GM18508 (cell line): ENCODE data around the gene PMS2.
A peak's percentile ranks its signal among the peaks of the same experiment; 100 is the strongest.
"Not testable (repeated sequence)": the region's sequence is repeated elsewhere in the genome, so short reads cannot be mapped to it uniquely, and the experiment has no call there.

Experiments
- ATAC-seq: cut with Tn5 transposase; IDR thresholded peaks from one replicate; pipeline ENCODE4 v1.9.1; 2021; ENCODE audit warnings: moderate number of reproducible peaks; ENCODE audit not compliant: insufficient read depth, unreplicated experiment

PMS2 gene, protein sequence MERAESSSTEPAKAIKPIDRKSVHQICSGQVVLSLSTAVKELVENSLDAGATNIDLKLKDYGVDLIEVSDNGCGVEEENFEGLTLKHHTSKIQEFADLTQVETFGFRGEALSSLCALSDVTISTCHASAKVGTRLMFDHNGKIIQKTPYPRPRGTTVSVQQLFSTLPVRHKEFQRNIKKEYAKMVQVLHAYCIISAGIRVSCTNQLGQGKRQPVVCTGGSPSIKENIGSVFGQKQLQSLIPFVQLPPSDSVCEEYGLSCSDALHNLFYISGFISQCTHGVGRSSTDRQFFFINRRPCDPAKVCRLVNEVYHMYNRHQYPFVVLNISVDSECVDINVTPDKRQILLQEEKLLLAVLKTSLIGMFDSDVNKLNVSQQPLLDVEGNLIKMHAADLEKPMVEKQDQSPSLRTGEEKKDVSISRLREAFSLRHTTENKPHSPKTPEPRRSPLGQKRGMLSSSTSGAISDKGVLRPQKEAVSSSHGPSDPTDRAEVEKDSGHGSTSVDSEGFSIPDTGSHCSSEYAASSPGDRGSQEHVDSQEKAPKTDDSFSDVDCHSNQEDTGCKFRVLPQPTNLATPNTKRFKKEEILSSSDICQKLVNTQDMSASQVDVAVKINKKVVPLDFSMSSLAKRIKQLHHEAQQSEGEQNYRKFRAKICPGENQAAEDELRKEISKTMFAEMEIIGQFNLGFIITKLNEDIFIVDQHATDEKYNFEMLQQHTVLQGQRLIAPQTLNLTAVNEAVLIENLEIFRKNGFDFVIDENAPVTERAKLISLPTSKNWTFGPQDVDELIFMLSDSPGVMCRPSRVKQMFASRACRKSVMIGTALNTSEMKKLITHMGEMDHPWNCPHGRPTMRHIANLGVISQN

DNA sequence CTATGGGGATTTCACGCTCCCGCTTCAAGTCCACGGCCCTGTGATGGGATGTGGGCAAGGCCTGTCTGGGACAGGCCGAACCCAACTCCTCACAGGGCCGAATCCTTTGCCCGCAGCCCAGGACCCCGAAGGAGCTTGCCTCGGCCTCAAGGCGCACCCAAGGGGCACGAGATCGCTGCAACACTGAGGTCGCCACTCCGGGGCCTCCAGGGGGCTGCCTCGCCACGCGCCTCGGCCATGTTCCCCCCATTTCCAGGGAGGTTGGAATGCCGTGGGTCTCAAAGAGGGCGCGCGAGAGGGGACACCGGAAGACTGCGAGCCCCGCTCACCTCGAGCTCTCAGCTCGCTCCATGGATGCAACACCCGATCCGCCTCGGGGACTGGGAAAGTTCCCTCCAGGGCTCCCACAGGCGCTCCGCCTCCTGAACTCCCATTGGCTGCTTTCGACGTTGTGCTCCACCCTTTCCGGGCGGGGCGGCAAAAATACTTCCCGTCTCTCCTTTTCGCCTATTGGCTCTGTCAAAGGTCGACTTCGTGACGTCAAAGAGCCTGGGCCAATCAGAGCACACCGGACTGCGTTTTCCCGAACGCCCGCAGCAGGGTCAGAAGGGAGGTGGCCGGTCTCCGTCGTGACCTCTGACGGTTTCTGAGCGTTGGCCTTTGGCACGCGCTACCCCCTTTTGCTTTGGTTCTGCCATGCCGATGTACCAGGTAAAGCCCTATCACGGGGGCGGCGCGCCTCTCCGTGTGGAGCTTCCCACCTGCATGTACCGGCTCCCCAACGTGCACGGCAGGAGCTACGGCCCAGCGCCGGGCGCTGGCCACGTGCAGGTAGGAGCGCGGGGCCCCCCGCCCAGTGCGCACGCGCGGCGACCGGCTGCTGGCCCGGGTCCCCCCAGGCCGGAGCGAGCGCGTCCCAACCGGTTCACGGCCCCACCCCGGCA is at the start of gene PMS2, which contains the start of gene AIMP2:
Gene PMS2, minus strand, starts transcription at position 382 of the 944 bp plus-strand sequence. Its CDS starts 30 bp downstream, at position 352.
Gene AIMP2, plus strand, starts transcription at position 605 of the 944 bp plus-strand sequence. Its CDS starts 92 bp downstream, at position 697.
- peak; percentile 82 for ATAC-seq

DNA sequence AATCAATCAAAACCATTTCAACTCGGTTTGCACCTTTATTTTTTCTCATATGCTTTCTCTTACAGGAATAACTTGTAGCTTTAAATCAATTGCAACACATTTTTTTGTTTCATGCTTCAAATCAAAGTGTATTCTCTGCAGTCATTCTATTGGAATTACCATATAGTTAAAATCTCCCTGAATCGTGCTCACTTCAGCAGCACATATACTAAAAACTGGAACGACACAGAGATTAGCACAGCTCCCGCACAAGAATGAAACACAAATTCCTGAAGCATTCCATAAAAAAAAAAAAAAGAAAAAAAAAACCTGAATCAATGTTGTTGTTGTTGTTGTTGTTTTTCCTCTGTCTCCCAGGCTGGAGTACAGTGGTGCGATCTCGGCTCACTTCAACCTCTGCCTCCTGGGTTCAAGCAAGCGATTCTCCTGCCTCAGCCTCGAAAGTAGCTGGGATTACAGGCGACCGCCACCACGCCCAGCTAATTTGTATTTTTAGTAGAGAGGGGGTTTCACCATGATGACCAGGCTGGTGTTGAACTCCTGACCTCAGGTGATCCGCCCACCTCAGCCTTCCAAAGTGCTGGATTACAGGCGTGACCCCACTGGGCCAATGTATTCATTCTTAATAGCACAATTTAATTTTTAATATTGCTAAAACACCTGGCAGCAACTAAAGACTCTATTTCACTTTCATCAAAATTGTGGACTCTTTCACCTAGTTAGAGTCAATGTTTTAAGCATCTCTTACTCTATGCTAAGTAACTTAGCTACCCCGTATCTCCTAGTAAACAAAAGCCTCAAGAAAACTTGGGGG is 48.7 kb upstream of the PMS2 start:
- ATAC-seq: no peak

DNA sequence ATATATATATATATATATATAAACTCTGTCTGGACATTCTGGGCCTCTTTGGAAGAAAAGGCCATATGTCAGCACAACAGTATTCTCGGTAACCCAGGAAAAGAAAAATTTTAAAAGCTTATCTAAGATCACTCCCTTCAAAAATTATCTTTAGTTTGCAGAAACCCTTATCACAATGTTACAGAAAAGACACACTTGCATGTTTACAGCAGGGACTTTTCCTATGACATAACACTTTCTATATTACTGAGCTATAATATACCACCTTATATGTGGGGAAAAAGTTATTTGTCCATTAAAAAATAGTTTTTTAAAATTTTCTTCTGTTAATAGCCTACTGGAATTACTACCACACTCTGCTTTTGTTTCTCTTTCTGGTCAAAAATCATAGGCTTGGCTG is 47.8 kb upstream of the PMS2 start:
- no peak for ATAC-seq

DNA sequence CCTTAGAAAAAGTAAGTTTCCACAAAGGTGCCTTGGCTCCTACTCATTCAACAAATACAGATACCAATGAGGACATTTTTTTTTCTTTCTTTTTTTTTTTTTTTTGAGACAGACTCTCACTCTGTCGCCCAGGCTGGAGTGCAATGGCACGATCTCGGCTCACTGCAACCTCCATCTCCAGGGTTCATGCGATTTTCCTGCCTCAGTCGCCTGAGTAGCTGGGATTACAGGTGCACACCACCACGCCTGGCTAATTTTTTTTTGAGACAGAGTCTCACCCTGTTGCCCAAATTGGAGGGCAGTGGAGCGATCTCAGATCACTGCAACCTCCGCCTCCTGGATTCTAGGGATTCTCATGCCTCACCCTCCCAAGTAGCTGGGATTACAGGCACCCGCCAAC is 42.3 kb upstream of the PMS2 start:
- not testable (repeated sequence) for ATAC-seq

DNA sequence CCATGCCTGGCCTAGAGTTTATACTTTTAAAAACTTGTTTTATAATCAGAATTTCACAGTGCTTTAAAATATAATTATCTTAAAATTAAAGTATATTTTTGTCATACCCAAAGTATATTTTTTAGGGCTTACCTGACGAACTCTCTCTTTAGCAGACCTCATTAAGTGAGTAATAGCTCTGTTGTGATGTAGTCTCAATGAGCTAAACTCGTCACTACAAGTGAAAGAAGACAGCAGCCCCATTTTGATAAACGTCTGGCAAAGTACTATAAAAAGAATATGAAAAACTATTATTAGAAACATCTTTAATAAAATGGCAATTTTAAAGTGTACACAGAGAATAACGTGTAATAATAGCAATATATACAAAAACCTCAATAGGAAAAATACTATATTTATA is 40.9 kb upstream of the PMS2 start:
- ATAC-seq: no peak

DNA sequence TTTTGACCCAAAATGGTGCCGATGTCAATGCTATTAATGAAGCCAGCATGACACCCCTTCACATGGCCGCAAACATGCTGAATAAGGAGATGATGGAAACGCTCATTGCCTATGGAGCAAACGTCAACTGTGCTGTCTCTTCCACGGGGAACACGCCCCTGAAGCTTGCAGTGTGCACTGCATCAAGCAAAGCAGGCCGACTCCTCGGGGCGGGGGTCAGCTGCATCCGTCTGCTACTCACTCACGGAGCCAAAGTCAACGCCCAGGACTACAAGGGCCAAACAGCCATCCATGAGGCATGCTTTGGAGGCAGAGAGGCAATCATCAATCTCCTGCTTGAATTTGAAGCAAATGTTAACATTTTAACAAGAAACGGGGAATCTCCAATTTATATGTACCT is 26.8 kb upstream of the PMS2 start:
- ATAC-seq: no peak

DNA sequence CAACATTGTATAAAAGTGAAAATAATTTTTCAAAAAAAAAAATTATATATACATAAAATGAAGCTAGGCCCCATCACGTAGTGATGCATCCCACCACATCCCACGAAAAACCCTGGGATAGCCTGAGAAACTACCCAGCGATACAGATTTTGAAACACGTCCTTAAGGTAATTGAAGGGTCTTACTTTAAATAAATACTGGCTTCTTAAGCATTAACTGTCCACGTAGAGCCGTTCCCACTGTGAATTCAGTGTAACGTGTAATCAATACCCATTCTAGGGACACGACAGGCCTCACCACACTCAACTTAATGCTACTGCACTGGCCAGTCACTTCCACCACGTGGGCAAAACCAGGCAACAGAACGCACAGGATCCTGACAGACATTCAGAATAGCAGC is 26.3 kb upstream of the PMS2 start:
- ATAC-seq: no peak

DNA sequence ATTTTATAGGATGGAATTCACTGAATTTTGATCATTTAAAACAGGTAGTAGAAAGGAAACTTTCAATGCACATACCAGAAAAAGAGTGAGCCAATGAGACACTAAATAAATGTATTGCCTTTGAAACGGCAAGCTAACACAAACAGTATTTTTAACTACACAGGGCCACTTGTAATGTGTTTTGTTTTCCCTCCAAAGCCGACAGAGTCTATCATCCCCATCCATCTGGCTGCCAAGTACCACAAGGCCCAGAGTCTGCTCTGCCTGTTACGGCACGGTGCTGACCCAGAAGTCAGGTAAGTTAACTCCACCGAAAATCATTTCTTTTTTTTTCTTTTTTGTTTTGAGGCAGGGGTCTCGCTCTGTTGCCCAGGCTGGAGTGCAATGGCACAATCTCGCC is 23.8 kb upstream of the PMS2 start:
- ATAC-seq: no peak

DNA sequence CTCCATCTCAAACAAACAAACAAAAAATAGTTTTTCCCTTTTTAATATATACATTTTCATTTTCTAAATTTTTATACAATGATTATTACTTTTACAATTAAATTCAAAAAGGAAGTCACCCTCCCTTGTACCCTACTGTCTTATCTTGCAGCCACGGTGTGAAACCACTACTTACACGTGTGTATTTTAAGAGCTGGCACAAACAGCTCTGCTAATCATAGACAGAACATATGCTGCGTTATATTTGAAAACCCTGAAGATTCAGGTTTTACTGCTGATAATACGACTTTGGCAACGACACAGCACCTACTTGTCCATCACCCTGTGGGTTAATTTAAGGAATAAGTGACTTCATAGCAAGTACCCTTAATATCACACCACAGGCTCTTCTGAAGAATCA is 23.3 kb upstream of the PMS2 start:
- ATAC-seq: no peak

DNA sequence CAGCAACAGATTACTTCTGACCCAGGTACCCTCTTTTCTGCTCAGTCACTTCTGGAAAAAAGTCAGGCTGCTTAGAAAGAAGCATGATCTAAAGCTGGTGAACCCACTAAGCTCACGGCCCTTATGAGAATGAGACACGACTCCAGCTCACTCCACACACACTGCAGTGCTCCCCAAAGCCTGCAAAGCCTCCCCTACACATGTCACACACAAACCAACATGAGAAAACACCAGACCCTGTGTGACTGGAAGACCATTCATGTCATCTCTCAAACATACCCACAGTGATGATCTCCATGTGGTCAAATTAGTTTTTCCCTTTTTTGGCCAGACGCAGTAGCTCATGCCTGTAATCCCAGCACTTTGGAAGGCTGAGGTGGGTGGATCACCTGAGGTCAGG is 22.7 kb upstream of the PMS2 start:
- ATAC-seq: no peak

DNA sequence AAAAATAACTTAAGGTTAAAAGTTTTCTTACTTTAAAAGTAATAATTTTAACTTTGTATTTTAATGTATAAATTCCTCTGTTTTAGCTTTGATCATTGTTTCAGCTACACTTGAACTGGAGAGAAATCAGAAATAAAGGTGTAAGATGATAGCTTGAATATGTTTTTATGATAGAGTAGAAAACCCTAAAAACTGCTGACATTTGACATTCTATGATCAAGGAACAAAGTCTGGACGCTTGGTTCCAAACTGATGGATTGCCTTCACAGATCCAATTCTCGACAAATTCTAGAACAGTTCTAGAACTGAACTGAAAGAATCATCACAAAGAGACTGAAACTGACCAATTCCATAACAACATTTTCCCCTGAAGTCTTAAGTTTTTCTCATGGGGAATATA is 22.1 kb upstream of the PMS2 start, which contains the start of gene ANKRD61:
Gene ANKRD61, plus strand, starts transcription at position 389 of the 400 bp plus-strand sequence. Its CDS starts 0 bp downstream, at position 389.
- ATAC-seq: no peak

DNA sequence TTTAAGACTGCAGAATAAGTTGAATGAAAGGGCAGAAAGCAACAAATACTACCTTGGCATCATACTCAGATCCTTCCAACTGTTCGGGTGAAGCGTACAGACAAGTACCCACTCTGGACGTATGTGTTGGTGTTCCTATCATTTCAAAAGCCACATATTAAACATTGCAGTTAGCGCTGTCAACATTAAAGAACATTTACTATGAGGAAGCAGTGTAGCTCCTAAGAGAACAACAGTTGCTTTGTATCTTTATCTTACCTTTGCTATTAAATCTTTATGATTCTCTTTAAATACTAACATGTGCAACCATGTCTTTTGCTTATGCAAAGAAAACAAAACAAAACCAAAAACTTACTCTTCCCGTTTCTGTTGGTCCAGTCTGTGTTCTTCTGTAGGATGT is 19.7 kb upstream of the PMS2 start:
- no peak for ATAC-seq

DNA sequence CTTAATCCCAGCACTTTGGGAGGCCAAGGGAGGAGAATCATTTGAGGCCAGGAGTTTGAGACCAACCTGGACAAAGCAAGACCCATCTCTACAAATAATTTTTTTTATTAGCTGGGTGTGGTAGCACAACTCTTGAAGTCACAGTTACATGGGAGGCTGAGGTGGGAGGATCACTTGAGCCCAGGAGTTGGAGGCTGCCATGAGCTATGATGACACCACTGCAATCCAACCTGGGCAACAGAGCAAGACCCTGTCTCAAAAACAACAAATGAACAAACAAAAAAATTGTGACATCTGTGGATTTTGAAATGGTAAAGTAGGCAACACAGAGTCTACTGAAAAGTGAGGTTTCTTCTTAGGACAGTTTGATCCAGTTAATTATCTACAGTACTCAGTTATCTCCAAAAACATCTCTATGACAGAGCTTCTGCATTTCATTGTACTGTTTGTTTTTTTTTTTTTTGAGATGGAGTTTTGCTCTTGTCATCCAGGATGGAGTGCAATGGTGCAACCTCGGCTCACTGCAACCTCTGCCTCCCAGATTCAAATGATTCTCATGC is 19.0 kb upstream of the PMS2 start:
- no peak for ATAC-seq

DNA sequence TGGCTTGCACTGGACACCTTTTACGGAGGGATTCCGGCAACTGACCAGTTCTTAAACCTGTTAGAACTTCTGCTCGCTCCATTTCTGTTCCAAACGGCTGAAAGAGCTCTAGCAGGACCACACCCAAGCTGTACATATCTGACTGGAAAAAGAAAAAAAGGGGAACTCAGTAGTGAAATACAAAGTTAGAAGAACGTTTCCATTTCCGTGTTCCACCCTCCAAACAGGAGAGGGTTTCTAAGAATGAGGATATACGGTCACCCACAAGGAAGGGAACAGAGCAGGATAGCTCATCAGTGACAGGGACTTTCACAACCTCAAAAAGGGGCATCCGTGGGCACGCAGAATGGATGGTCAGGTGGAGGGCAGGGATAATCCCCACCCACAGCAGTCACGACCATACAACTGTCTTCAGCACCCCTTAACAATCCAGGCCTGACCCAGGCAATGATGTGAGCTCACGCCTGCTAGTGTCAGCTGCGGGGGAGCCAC is 18.0 kb upstream of the PMS2 start:
- ATAC-seq: no peak

DNA sequence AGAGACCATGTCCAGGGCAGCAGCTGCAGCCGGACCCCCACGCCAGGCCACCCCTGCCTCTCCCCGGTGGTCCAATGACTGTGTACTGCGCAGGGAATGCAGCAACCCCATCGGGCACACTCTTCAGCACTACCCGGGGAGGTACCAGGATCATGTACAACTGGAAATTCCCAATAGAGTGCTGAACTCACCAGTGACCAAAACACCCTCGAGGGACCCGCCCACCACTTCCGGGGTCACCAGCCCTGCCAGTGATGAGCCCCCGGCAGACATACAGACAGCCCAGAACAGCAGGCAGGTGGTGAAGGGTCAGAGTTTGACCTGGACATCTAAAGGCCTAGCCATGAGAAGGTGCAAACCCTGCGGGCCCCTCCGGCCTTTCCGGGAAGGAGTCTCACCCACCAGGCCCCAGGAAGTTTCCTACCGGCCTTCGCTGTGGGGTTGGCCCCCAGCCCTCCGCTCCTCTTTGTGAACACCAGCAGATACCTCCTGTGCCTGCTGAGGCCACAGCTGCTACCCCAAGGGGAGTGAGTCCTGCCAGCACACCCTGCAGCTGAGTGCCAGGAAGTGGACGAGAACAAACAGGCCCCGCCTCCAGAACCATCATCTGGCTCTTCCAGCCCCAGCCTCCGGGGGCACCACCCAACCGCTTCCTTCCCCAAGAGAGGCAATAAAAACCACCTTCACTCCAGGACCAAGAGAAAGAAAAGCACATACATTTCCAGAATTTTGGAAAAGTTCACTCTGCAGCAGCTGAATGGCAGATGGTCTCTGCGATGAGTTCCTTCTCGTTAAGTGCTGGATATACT is 17.4 kb upstream of the PMS2 start:
- peak; percentile 54 for ATAC-seq

DNA sequence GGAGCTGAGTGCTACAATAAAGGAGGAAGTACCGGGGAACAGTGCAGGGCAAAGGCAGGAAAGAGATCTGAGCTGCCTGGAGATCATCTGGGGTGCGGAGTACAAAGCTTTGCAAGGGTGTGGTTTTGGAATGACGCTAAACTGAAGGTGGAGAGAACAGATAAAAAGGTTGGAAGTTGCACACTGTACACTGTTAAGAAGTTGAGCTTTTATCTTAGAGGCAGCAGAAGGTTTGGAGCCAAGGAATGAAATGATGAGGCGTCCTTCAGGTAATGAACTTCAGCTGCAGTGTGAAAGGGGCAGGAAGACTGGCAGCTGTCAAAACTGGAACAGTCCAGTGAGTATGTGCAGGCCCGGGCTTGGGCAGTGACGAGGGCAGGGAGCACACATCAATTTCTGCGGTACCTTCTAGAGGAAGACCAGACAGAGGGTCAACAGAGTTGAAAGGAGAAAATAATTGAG is 15.2 kb upstream of the PMS2 start:
- no peak for ATAC-seq

DNA sequence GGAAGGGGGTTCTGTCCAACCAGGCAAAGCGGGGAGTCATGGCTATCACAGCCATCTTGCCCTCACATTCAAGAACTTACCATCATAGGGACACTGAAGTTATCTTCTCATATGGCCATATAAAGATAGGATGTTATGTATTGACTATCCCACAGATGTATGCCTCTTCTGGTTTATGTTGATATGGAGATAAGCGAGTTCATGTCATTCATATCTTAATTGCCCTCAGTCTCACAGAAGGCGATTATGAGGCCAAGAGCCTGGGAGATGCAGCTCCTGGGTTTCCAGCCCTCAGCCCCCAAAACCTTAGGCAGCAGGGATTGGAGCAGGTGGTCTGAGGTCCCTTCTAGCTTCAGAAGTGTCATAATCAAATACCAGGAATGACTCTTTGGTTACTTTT is 13.9 kb upstream of the PMS2 start:
- no peak for ATAC-seq
